NCI-H345 treated with DMSO at 0.1 percent for 48 hours (cell line): ENCODE measurements around the gene RAB3B.
"Not testable (repeated sequence)": the region's sequence is repeated elsewhere in the genome, so short reads cannot be mapped to it uniquely, and the experiment has no call there.

Experiments
- DNase-seq: peaks from one replicate; lab custom pipeline; 2025; ENCODE audit not compliant: unreplicated experiment; lab: John Stamatoyannopoulos, UW

Gene RAB3B

GRCh38 chr1:51989582-51990477 lies 670 bp downstream of the RAB3B start:
- no peak for DNase-seq

GRCh38 chr1:51988254-51988653 lies 2.2 kb downstream of the RAB3B start:
- no peak for DNase-seq

GRCh38 chr1:51986718-51987117 lies 3.8 kb downstream of the RAB3B start:
- DNase-seq = peak; percentile 46

- DNase-seq = no peak
These were observed 8.3 kb downstream of the RAB3B start for GRCh38 chr1:51982161-51982560.

- DNase-seq = no peak
These were observed 8.9 kb downstream of the RAB3B start for GRCh38 chr1:51981555-51981954.

DNA sequence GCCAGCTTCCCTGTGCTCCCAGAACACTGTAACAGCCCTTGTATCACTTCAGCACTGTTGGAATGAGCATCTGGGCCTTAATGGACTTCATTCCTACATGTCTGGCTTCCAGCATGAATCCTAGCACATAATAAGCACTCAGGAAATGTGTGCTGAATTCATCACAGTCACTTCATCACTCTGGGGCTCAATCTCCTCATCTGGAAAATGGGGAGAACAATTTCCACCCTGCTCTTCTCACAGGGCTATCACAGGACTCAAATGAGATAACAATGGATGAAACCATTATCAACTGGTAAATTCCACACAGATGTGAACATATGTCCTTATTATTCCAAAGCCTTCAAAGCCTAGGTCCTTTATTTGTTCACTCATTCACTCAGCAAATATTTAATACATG lies 12.4 kb downstream of the RAB3B start:
- no peak for DNase-seq

DNA sequence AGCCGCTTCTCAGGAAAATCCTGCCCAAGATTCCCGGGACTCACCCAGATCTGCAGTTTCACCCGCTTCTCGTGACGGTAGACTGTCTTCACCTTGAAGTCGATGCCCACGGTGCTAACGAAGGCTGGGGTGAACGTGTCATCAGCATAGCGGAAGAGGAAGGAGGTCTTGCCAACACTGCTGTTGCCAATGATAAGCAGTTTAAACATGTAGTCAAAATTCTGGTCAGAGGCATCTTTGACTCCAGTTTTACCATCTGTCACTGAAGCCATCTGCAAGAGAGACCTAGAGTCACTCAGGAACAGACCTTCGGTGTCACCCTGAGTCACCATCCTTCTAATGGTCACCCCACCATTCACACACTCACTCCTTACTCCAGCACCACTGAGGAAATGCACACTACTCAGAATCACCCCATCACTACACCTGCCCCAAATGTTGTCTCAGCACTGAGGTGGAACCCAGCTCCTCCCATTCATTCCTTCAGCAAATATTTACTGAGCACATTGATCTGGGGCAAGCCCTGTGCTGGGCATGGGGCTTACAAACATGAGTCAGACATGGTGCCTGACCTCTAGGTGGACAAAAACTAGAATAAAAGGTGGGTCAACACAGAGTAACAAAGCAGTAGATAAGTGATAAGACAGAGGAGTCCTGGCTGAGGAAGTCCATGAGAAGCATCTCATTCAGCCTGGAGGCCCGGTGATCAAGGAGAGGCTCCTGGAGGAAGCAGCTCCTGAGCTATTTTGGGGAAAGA lies 13.5 kb downstream of the RAB3B start:
- DNase-seq = no peak

GRCh38 chr1:51973587-51974474 lies 16.7 kb downstream of the RAB3B start:
- peak; percentile 7 for DNase-seq

- no peak for DNase-seq
These were observed 21.3 kb downstream of the RAB3B start for GRCh38 chr1:51969038-51969705.

GRCh38 chr1:51968632-51969031 lies 21.9 kb downstream of the RAB3B start:
- DNase-seq = no peak

- not testable (repeated sequence) for DNase-seq
These were observed 23.2 kb downstream of the RAB3B start for GRCh38 chr1:51967213-51967791.

DNA sequence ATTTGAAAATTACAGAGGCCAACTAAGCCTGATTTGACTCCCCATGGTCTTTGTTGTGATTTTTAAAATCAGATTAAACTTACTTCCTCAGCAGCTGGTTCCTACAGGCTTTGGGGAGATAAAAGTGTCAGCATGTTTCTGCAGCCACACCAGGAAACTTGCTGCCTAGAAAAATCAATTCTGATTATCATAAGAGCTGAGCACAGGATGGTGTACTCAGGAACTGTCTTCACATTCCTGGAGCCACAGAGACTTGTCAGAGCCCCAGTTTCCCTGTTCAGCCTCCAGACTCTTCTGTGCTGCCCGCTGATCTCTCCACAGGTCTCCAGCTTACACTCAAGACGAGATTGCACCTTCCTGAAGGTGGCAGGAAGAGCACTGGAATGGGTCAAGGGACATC lies 23.9 kb downstream of the RAB3B start:
- DNase-seq = no peak

DNA sequence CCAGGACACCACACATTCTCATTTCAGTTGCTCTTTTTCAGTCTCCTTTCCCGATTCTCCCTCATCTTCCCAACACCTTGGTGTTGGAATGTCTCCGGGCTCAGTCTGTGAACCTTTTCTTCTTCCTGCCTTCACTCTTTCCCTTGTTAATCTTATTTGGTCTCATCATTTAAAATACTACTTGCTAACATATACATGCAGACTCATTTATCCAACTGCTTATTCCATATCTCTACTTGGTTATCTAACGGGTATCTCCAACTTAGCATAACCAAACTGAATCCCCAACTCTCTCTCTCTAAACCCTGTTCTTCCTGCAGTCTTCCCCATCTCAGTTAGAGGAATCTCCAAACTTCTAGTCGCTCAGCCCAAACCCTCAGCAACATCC lies 26.2 kb downstream of the RAB3B start:
- no peak for DNase-seq

- peak; percentile 20 for DNase-seq
These were observed 26.8 kb downstream of the RAB3B start for GRCh38 chr1:51963592-51964308.

GRCh38 chr1:51962486-51963356 lies 27.8 kb downstream of the RAB3B start:
- no peak for DNase-seq

DNA sequence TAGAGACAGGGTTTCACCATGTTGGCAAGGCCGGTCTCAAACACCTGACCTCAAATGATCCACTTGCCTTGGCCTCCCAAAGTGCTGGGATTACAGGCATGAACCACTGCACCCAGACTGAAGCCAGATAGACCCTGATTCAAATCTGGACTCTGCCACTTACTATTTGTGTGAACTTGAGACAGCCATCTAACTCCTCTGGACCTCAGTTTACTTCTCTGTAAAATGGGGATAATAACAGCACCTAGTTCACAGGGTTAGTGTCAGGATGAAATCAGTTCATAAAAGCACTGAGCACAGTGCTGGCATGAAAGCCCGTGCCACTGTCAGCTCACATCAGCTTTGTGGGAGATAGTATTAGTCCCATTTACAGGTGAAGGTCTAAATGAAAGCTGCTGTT lies 28.5 kb downstream of the RAB3B start:
- DNase-seq = no peak

- no peak for DNase-seq
These were observed 29.3 kb downstream of the RAB3B start for GRCh38 chr1:51961231-51961630.

GRCh38 chr1:51960262-51960661 lies 30.2 kb downstream of the RAB3B start:
- DNase-seq = no peak

GRCh38 chr1:51958824-51959223 lies 31.7 kb downstream of the RAB3B start:
- DNase-seq = no peak
